HG03439 (cell line): ENCODE data around the gene COL18A1.

ENCODE experiments used
- ATAC-seq: cut with Tn5 transposase; IDR thresholded peaks from one replicate; pipeline ENCODE4 v1.9.1; 2021; ENCODE audit warnings: mild to moderate bottlenecking, moderate library complexity; ENCODE audit not compliant: unreplicated experiment

The COL18A1 gene

DNA sequence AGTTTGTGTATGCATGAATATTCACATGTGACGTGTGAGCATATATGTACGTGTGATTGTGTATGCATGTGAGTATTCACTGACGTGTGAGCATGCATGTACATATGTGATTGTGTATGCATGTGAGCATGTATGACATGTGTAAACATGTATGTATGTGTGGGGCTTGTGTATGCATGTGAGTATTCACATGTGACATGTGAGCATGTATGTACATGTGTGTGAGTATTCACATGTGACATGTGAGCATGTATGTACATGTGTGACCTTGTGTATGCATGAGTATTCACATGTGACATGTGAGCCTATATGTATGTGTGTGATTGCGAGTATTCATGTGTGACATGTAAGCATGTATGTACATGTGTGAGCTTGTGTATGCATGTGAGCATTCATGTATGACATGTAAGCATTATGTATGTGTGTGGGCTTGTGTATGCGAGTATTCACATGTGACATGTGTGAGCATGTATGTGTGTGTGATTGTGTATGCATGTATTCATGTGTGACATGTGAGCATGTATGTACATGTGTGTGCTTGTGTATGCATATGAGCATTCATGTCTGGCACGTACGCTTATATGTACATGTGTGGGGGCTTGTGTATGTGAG, 47.8 kb downstream of the COL18A1 start:
- no peak for ATAC-seq

DNA sequence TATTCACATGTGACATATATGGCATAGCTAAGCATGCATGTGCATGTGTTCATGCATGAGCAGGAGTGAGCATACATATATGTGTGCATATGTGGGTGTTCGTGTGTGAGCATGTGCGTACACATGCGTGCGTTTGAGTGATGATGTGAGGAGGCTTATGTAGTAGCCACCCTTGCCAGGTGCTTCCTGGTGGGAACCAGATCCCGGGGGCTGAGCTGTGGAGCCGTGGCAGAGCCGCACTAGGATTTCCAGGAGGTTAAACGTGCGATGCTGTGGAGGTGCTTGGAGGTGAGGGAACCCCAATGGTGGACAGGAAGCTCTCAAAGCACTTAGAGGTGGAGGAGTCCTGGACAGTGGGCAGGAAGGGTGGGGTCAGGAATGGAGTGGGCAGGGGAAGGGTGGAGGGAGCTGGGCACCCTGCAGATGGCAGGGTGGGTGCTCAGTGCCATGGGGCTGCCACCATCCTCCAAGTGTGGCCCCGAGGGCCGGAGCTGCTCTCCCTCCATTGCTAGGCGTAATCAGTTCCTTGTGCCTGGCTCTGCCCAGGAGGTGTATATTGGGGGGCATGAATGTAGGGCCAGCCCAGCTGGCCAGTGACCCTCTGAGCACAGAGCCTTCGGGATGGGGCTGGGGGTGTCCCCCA, 48.5 kb downstream of the COL18A1 start:
- no peak for ATAC-seq

DNA sequence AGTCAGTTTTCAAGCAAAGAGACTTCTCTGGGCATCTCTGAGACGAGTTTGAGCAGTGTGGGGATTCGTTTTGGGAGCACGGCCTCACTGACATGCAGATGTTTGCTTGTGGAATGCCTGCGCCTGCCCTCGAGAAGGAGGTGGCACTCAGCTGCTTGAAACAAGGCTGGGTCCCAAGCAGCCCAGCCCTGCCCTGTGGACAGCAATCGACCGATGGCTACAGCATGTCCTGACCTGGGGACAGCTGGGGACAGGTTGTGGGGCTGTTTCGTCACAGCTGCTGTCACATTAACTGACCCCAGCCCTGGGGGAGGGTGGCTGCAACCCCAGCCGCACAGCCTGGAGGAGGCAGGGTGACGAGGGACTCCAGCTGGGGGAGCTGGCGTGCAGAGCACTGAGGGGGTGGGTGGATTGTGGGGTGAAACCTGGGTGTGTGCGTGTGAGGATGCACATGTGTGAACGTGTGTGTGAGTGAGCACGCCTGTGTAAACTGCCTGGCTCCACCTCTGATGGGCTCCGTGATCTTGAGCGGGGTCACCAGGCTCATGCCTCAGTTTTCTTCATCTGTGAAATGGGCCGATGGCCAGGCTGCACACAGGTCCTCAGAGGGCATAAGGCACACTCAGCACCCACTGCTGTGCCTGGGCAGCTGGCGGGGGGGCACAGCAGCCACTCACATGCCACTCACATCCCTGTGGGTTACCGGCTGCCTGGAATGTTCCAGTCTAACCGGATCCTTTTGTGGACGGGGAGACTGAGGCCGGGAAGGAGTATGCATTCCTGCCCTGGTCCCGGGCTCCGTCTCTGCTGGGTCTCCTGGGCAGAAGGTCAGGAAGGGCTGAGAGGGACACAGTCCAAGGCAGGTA, 49.3 kb downstream of the COL18A1 start:
- no peak for ATAC-seq

DNA sequence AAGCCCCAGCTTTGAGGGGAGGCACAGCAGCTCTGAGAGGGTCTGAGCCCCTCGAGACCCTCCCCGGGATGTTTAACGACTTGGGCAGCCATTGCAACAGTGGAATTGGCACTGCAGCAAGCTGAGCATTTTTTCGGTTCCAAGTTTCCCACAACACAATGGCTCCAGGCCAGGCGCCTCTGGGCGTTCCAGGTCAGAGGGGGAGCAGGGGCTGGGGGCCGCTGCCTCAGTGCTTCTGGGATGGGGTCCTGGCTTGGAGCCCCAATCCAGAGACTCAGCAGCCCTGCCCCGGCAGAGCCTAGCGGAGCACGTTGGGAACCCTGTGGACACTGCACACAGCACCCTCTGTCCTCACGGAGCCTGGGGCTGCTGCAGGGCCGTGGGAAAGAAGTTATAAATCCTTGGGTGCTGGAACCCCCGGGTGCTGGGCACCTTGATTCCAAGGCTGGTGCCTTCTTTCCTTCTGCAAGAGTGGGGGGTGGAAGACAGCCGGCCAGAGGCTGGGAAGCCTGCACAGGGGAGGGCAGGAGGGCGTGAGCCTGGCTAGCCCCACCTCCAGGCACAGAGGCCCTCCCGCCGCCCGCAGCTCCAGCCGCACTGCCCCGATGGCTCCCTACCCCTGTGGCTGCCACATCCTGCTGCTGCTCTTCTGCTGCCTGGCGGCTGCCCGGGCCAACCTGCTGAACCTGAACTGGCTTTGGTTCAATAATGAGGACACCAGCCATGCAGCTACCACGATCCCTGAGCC, 50.1 kb downstream of the COL18A1 start:
- no peak for ATAC-seq

DNA sequence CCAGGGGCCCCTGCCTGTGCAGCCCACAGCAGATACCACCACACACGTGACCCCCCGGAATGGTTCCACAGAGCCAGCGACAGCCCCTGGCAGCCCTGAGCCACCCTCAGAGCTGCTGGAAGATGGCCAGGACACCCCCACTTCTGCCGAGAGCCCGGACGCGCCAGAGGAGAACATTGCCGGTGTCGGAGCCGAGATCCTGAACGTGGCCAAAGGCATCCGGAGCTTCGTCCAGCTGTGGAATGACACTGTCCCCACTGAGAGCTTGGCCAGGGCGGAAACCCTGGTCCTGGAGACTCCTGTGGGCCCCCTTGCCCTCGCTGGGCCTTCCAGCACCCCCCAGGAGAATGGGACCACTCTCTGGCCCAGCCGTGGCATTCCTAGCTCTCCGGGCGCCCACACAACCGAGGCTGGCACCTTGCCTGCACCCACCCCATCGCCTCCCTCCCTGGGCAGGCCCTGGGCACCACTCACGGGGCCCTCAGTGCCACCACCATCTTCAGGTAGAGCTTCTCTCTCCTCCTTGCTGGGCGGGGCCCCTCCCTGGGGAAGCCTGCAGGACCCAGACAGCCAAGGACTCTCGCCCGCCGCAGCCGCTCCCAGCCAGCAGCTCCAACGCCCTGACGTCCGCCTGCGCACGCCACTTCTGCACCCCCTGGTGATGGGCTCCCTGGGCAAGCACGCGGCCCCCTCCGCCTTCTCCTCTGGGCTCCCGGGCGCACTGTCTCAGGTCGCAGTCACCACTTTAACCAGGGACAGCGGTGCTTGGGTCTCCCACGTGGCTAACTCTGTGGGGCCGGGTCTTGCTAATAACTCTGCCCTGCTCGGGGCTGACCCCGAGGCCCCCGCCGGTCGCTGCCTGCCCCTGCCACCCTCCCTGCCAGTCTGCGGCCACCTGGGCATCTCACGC, 51.0 kb downstream of the COL18A1 start:
- ATAC-seq: no peak

DNA sequence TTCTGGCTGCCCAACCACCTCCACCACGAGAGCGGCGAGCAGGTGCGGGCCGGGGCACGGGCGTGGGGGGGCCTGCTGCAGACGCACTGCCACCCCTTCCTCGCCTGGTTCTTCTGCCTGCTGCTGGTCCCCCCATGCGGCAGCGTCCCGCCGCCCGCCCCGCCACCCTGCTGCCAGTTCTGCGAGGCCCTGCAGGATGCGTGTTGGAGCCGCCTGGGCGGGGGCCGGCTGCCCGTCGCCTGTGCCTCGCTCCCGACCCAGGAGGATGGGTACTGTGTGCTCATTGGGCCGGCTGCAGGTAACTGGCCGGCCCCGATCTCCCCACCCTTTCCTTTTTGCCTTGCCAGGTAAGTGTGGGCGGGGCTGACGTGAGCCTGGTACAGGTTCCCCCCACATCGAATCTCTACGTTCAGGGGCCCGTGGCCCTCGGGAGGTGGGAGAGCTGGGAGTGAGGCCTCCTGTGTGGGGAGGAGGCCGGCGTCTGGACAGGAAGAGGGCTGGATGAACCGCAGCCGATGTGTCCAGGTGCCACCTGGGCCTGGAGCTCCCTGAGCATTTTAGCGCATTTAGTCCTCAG, 51.7 kb downstream of the COL18A1 start:
- ATAC-seq: no peak

DNA sequence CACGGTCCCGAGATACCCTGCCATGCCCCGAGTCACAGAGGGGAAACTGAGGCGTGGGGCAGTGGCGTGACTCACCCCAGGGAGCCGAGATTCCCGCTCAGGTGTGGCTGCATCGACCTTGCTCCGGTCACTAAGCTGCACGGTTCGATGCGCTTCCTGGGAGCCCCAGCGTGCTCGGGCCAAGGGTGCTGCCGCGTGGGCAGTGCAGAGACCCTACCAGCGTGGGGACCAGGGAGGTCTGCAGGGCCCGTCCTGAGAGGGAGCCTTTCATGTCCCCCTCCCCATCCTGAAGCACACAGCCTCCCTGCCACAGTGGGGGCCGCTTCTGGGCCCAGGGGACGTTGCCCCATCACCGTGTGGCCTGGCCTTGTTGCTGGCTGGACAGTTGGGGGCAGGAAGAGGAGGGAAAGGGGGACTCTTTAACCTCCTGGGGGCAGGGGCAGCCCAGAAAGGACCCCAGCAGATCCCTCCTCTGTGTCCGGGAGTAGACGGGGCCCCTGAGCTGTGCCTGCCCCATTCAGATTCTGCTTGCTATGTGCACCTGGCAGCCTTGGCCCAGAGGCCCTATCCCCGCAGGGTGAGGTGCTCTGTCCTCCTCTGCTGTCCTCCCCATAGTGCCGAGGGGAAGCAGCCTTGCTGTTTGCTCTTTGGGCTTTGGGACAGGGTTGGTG, 52.3 kb downstream of the COL18A1 start:
- no peak for ATAC-seq

DNA sequence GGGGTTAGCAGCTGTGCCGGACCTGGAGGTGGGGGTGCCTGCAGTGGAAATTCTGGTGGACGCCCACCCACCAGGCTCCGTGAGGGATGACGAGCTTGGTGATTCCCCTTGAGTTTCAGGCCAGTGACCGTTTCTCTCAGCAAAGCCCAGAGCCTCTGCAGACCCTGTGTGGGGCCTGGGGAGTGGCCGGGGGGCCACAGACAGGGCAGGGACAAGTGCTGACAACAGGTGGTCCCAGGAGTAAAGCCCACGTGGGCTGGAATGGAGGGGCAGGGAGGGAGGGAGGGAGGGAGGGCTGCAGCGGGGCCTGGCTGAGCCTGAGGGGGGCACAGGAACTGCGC, 52.8 kb downstream of the COL18A1 start:
- no peak for ATAC-seq

DNA sequence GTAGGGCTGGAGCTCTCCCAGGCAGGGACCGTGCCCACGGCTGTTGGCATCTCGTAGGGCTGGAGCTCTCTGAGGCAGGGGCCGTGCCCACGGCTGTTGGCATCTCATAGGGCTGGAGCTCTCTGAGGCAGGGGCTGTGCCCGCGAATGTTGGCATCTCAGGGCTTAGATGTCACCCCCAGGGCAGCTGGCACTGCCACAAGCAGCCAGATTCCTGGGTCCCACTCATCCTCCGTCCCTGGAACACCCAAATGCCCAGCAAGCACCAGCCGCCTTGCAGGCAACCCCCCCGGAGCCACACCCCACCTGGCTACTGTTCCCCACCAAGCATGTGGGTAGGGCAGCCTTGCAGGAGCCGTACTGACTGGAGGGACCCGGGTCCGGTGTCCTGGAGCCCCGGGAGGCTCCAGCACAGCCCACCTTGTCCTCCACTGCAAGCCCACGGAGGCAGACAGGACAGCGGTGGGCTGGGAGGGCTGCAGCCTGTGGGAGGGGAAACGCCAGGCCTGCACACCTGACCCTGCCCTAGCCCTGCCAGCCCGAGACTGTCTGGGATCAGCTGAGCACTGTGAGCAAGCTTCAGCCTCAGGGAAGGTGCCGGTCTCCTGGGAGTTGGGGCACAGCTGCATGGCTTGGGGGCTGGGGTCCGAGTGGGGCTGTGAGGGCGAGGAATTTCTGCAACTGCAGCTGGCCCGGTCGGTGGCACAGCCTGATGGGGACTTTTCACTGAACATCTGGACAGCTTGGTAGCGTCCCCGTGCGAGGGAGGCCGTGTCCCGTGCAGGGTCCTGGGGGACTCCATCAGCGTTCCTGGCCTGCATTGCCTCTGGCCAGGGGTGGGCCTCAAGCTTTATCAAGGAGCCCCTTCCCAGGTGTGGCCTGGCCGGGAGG, 53.6 kb downstream of the COL18A1 start:
- ATAC-seq: no peak

DNA sequence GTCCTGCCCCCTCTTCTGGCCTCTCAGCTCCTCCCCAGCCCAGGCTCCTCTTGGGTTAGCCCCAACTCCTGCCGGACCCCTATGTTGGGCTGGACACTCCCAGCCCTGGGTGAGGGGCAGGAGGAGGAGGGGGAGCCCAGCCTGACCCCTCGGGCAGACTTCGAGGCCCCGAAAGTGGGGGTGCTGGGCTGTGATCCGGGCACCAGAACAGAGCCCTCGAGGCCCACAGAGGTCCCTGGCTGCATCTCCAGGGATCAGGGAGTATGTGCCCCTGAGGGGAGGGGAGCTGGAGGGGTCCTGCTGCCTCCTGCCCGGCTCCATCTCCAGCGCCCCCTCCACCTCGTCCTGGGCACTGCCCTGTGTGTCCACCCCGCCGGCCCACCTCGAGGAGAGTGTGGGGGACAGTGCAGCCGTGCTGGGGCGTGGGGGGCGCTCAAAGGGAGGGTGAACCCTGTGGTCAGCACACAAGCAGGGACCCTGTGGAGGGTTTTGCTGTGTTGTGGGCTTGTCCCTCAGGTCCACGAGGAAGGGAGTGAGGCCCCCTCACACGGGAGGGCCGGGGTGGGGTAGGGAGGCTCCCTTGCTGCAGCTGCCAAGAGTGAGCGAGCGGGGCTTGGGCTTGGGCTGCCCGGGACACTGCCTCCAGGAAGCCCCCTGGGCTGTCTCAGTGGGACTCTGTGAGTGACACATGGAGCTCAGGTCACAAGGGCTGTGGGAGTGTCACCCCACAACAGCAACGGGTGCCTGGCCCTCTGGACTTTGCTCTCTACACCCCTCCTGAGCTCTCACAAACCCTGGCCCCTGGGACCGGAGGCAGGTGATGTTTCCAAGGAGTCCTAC, 54.4 kb downstream of the COL18A1 start:
- ATAC-seq: no peak

DNA sequence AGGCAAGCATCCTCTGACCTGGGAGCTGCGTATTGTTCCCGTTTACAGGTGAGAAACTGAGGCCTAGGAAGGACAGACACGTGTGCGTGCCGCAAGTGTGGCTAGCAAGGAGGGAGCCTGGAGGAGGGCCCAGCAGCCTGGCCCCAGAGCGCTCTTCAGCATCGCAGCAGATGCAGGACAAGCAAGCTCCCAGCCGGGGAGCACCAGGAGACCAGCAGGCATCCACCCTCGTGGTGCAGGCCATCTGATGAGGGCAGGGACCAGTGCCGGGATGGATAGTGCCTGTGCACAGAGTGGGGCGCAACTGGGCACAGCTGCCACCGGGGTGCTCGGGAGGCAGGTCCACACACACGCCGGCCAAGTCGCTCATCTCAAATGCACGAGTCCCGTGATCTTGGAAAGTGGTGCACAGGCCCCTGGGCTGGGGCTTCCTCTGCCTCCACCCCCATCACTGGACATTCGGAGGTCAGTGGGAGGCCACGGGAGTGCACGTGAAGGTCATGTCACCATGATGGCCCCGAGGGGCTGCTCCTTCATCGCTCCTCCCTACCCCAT, 55.1 kb downstream of the COL18A1 start:
- no peak for ATAC-seq

DNA sequence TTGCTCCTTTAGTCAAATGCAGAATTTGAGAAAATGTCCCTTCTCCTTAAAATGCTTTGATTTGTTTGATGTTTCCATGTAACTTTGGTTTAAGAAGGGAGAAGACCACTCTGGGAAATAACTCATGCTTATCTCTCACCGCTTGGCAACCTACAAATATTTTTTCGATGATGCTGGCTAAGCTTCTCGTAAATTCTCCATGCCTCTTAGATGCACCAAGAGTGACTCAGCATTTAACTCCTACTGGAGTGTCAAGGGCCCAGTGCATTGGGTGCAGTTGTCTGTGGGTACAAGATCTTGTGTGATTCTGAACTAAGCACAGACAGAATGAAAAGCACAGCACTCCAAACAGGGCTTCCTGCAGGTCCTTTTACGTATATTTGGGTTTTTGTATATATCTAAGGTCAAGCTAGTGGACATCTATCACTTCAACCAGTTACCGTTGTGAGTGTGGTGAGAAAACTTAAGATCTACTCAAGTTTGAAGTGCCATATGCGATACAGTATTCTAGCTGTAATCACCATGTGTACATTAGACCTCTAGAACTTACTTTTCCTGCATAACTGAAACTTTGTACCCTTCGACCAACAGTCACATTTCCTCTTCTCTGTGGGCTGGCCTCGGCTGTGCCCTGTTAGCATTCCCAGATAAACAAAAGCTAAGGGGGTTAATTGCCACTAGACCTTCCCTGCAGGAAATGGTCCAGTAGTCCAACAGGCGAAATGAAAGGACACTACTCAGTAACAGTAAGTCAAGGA, 55.8 kb downstream of the COL18A1 start:
- ATAC-seq: no peak

DNA sequence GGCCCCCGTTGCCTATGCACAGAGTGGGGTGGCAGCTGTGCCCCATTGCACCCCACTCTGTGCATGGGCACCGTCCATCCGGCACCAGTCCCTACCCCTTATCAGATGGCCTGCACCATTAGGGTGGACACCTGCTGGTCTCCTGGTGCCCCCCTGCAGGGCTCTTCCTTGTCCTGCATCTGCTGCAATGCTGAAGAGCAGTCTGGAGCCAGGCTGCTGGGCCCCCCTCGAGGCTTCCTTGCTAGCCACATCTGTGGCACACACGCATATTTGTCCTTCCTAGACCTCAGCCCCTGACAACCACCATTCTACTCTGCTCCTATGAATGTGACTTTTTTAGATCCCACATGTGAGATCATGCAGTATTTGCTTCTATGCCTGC, 56.4 kb downstream of the COL18A1 start:
- ATAC-seq: no peak

DNA sequence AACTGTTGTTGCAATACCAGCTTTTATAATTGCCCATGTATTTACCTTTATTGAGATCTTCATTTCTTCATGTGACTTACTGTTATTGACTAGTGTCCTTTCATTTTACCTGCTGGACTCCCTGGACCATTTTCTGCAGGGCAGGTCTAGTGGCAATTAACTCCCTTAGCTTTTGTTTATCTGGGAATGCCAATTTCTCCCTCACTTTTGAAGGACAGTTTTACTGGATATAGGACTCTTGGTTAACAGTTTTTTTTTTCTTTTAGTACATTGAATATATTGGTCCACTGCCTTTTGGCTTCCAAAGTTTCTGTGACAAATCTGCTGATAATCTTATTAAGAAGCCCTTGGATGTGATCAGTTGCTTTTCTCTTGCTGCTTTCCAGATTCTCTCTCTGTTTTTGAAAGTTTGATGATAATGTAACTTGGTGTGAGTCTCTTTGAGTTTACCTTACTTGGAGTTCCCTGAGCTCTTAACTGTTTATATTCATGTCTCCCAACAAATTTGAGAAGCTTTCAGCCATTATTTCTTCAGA, 56.9 kb downstream of the COL18A1 start:
- no peak for ATAC-seq

DNA sequence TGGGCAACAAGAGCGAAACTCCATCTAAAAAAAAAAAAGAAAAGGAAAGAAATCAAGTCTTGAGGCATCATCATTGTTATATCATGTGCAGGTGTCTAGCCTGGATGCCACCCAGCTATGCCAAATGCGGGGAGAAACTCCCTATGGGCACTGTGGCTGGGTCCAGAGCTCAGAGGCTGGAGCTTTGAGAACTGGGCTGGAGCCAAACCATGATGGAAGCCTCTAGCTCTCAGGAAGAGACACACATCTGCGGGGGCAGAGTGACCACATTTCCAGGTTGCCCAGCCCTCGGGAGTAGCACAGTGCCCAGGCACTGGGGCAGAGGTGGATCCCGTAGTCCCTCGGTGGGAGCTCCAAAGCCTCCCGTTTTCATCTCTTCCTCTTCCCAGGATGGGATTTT, 58.9 kb downstream of the COL18A1 start:
- ATAC-seq: no peak

DNA sequence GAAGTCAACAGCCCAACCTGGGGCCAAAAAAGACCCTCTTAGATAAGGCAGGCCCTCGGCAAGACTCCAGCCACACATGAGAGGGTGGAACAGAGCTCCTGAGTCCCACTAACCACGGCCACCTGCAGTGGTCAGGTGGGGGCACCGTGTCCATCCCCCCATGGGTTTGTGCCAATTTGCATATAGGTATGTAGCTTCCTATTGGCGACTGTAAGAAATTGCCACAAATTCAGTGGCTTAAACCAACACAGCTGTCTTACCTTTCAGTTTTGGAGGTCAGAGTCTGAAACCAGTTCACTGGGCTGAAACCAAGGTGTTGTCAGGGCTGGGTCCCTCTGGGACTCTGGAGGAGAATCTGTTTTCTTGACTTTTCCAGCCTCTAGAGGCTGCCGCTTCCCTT, 59.3 kb downstream of the COL18A1 start:
- ATAC-seq: no peak
